Transverse colon (tissue), 4 donors: ENCODE data around the gene CACNA1C. TPM values are rescaled to one million over a fixed set of nuclear protein-coding genes. Genes with fewer than 3 reads are reported as not detected.

ENCODE experiments used
- DNase-seq: peaks from one replicate; pipeline ENCODE4 v3.0.0-alpha.2; 2019
- H3K27ac ChIP-seq, 4 donors: fragments of 200-600 bp; sonication (generic); 2 replicates each; pipeline ENCODE4 v1.5.1; 2016 to 2018; ENCODE audit warnings: inconsistent platforms in 4 of 4
- H3K27me3 ChIP-seq: fragments of 200-600 bp; sonication (generic); 2 replicates; pipeline ENCODE4 v1.5.1; 2017; ENCODE audit warnings: inconsistent platforms
- H3K36me3 ChIP-seq, 4 donors: fragments of 200-600 bp; sonication (generic); 2 replicates each; pipeline ENCODE4 v1.5.1; 2017 to 2019; ENCODE audit warnings: inconsistent platforms in 4 of 4
- H3K4me1 ChIP-seq, 4 donors: fragments of 200-600 bp; sonication (generic); 2 replicates each; pipeline ENCODE4 v1.5.1; 2017 to 2020; ENCODE audit warnings: inconsistent platforms in 4 of 4
- H3K4me3 ChIP-seq, 4 donors: fragments of 200-600 bp; sonication (generic); 1 replicate in 1 of 4; 2 replicates in 3 of 4; pipeline versions ENCODE4 v1.5.1 to v1.6.1; 2017 to 2019; ENCODE audit warnings: inconsistent platforms in 4 of 4
- H3K9me3 ChIP-seq, 2 donors: fragments of 200-600 bp; sonication (generic); 2 replicates each; pipeline ENCODE4 v1.5.1; 2017 to 2019; ENCODE audit warnings: inconsistent platforms in 2 of 2
- CTCF ChIP-seq, 5 experiments: fragments of 200-600 bp in 3 of 5; fragments of 450-650 bp in 2 of 5; sonication (generic) in 3 of 5; IDR thresholded peaks; 1 replicate in 2 of 5; 2 replicates in 3 of 5; pipeline ENCODE4 v1.5.1; 2016 to 2017; ENCODE audit warnings: antibody characterized with exemption in 5 of 5, inconsistent platforms in 3 of 5, mild to moderate bottlenecking in 2 of 5, moderate library complexity in 1 of 5
- EP300 ChIP-seq: sonication (generic); formaldehyde crosslinking; IDR thresholded peaks from one replicate; pipeline ENCODE4 v1.6.1; 2017; ENCODE audit warnings: antibody characterized with exemption, low read depth
- POLR2A ChIP-seq: fragments of 450-650 bp; IDR thresholded peaks from one replicate; pipeline ENCODE4 v1.6.1; 2016; ENCODE audit warnings: antibody characterized with exemption, mild to moderate bottlenecking, moderate library complexity
- POLR2AphosphoS5 ChIP-seq, 3 donors: sonication (generic); formaldehyde crosslinking; IDR thresholded peaks; one replicate each; pipeline ENCODE4 v1.6.1; 2016; ENCODE audit warnings: antibody characterized with exemption in 3 of 3
- WGBS, 2 donors: methylation state at CpG; one replicate each; pipeline ENCODE4 v1.1.5; 2018; ENCODE audit warnings: low coverage in 1 of 2; 5-methylcytosine and 5-hydroxymethylcytosine counted together
- in situ Hi-C, 4 donors: fragments of 200-750 bp; cut with MboI; loops; one replicate each; pipeline versions ENCODE4 v1.15.0 to v1.15.1; 2017; ENCODE audit warnings: low sequenced_read_pairs in 3 of 4, low pct_ligation_motif_present in 1 of 4, low pct_unique_long_range_greater_than_20kb in 1 of 4
- intact Hi-C: fragments of 100-400 bp; cut with DNase I; formaldehyde crosslinking; loops from one replicate; pipeline ENCODE4 v1.15.1; 2023; ENCODE audit warnings: low total_unique reads
- total RNA-seq, 4 donors: library from RNA; depleted of rRNA; stranded (reverse); fragments of >200 nt; gene quantifications; one replicate each; pipeline ENCODE4 v1.1.0, GENCODE V29; 2016

CACNA1C gene
- total RNA-seq, 4 donors from 2014 or later = 18.8 to 35.2 (median 24.8) TPM

GRCh38 chr12:2389079-2389790, 336.4 kb downstream of the CACNA1C start:
- intact Hi-C loops = no loop called here
- WGBS, 2 donors = 65 to 67% methylated on average over 4 to 5 of the region's 5 CpGs
- H3K4me3 ChIP-seq = no peak overlapping the region
- no peaks in the 10 kb centered on the region for H3K36me3 ChIP-seq
- TF ChIP-seq EP300 (no peak), POLR2AphosphoS5 (IDR thresholded peaks at IDR 0.05) (no peak), CTCF (IDR thresholded peaks at IDR 0.05) (no peak), POLR2A (no peak)
- no peak overlapping the region for H3K27ac ChIP-seq
- DNase-seq = no peak
- no peaks in the 10 kb centered on the region for H3K27me3 ChIP-seq
- H3K9me3 ChIP-seq = no peaks in the 10 kb centered on the region
- in situ Hi-C loops = loop anchor here in 1 of 4 donors (25.0 kb wide), 1 partner anchor 327 kb away; the partner anchor contains the start of gene CACNA1C
- peaks cover 0 to 10% (median 5%) of the 10 kb centered on the region in 4 donors for H3K4me1 ChIP-seq

GRCh38 chr12:2390133-2390532, 337.3 kb downstream of the CACNA1C start:
- Histone ChIP-seq H3K27ac (no peak overlapping the region), H3K27me3 (no peaks in the 10 kb centered on the region), H3K9me3 (no peaks in the 10 kb centered on the region), H3K4me1 (peaks cover 0 to 6% (median 3%) of the 10 kb centered on the region in 4 donors), H3K4me3 (no peak overlapping the region), H3K36me3 (no peaks in the 10 kb centered on the region)
- DNase-seq = no peak
- WGBS, 2 donors = 61 to 80% methylated on average over 2 to 4 of the region's 4 CpGs
- TF ChIP-seq POLR2AphosphoS5 (IDR thresholded peaks at IDR 0.05) (no peak), POLR2A (no peak), CTCF (IDR thresholded peaks at IDR 0.05) (no peak), EP300 (no peak)
- in situ Hi-C loops (loop anchor here in 2 of 4 donors (10.0 to 25.0 kb wide), 2 partner anchors 185 to 328 kb away; partner anchors contain the start of gene CACNA1C (in 1 of the 2)), intact Hi-C loops (no loop called here)

- intact Hi-C loops = no loop called here
- WGBS, 2 donors = 81 to 90% methylated on average over 8 to 10 of the region's 10 CpGs
- Histone ChIP-seq H3K9me3 (no peaks in the 10 kb centered on the region), H3K4me3 (no peak overlapping the region), H3K4me1 (peaks cover 0 to 6% (median 3%) of the 10 kb centered on the region in 4 donors), H3K36me3 (no peaks in the 10 kb centered on the region), H3K27ac (peak overlapping the region in 2 of 4 donors; percentile 12 to 30), H3K27me3 (no peaks in the 10 kb centered on the region)
- in situ Hi-C loops = loop anchor here in 2 of 4 donors (10.0 to 25.0 kb wide), 2 partner anchors 184 to 329 kb away; partner anchors contain the start of gene CACNA1C (in 1 of the 2)
- TF ChIP-seq CTCF (IDR thresholded peaks at IDR 0.05) = no peak
- no peak for TF ChIP-seq EP300
- no peak for TF ChIP-seq POLR2A
- no peak for TF ChIP-seq POLR2AphosphoS5 (IDR thresholded peaks at IDR 0.05)
- DNase-seq = no peak
These were observed 338.1 kb downstream of the CACNA1C start for GRCh38 chr12:2390850-2391390.

GRCh38 chr12:2391740-2392331, 339.0 kb downstream of the CACNA1C start:
- intact Hi-C loops = no loop called here
- Histone ChIP-seq H3K9me3 (no peaks in the 10 kb centered on the region), H3K4me3 (no peak overlapping the region), H3K4me1 (peaks cover 3 to 16% (median 5%) of the 10 kb centered on the region in 4 donors), H3K27me3 (no peaks in the 10 kb centered on the region), H3K36me3 (no peaks in the 10 kb centered on the region), H3K27ac (peak overlapping the region in 2 of 4 donors; percentile 24 to 30)
- no peak for DNase-seq
- in situ Hi-C loops = loop anchor here in 2 of 4 donors (10.0 to 25.0 kb wide), 2 partner anchors 183 to 330 kb away; partner anchors contain the start of gene CACNA1C (in 1 of the 2)
- TF ChIP-seq POLR2A (no peak), EP300 (no peak), CTCF (IDR thresholded peaks at IDR 0.05) (no peak), POLR2AphosphoS5 (IDR thresholded peaks at IDR 0.05) (no peak)
- 80 to 87% methylated on average over 9 of the region's 9 CpGs for WGBS, 2 donors
